Calu3 (cell line): Measurements from ENCODE around the gene EPHA5. TPM values are rescaled to one million over a fixed set of nuclear protein-coding genes. Genes with fewer than 3 reads are reported as not detected.

Experiments used
- BruUV-seq: library from RNA; stranded (reverse); fragments of 400-500 nt; replicated peaks from 2 replicates; lab custom pipeline; 2021; lab: Mats Ljungman, UMichigan
- CTCF ChIA-PET: fragments of 300-600 bp; sonication (Branson Sonifier 250); formaldehyde crosslinking; loops from one replicate; lab custom pipeline; 2022; ENCODE audit warnings: antibody characterized with exemption; lab: Charles Lee
- DNase-seq: peaks from one replicate; pipeline ENCODE4 v3.0.0; 2022
- H3K27ac Mint-ChIP-seq: one replicate; pipeline ENCODE4 v1.8.0; 2022; ENCODE audit warnings: mixed read lengths; ENCODE audit not compliant: unreplicated experiment
- H3K27me3 Mint-ChIP-seq: one replicate; pipeline ENCODE4 v1.8.0; 2022; ENCODE audit warnings: mixed read lengths; ENCODE audit not compliant: unreplicated experiment
- H3K36me3 Mint-ChIP-seq: one replicate; pipeline ENCODE4 v1.8.0; 2022; ENCODE audit warnings: mild to moderate bottlenecking, moderate library complexity, mixed read lengths; ENCODE audit not compliant: insufficient read depth, unreplicated experiment
- H3K4me1 Mint-ChIP-seq: one replicate; pipeline ENCODE4 v1.8.0; 2022; ENCODE audit warnings: mild to moderate bottlenecking, low read depth, mixed read lengths; ENCODE audit not compliant: unreplicated experiment
- H3K4me3 Mint-ChIP-seq: one replicate; pipeline ENCODE4 v1.8.0; 2022; ENCODE audit warnings: mild to moderate bottlenecking, low read depth, moderate library complexity, mixed read lengths; ENCODE audit not compliant: unreplicated experiment
- H3K9me3 Mint-ChIP-seq: one replicate; pipeline ENCODE4 v1.8.0; 2022; ENCODE audit warnings: low read depth, mixed read lengths; ENCODE audit not compliant: unreplicated experiment
- intact Hi-C: fragments of 100-400 bp; cut with micrococcal nuclease; formaldehyde crosslinking; loops from one replicate; pipeline ENCODE4 v1.10.0; 2022; ENCODE audit not compliant: unreplicated experiment
- total RNA-seq: library from RNA; stranded (reverse); gene quantifications from 2 replicates; pipeline ENCODE4 v1.2.3, GENCODE V29; 2022
- TF ChIP-seq, protein P1 (sequence below): fragments of 200-600 bp; IDR thresholded peaks from one replicate; pipeline ENCODE4 v1.8.0; 2022; ENCODE audit warnings: antibody characterized with exemption; ENCODE audit not compliant: unreplicated experiment

EPHA5 gene
- total RNA-seq, 1 experiment from 2014 or later, result not detected

DNA sequence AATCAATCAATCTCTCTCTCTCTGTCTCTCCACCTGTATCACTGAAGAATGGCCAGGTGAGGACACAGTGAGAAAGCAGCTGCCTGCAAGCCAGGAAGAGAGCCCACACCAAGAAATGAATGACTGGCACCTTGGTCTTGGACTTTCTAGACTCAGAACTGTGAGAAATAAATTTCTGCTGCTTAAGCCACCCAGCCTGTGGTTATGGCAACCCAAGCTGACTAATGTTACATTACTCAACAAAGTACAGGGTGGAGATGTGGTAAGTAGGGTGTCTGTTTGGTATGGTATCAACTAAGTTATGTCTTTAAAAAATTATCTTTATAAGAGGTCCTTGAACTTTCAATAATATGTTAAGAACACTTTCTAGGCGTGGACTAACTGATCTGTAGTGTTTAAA lies 159.3 kb downstream of the EPHA5 start:
- intact Hi-C loops, result no loop called here
- H3K27ac Mint-ChIP-seq, result no peak overlapping the region
- no TSS peak for BruUV-seq
- H3K9me3 Mint-ChIP-seq, result peaks cover 4% of the 10 kb centered on the region
- TF ChIP-seq, protein P1, sequence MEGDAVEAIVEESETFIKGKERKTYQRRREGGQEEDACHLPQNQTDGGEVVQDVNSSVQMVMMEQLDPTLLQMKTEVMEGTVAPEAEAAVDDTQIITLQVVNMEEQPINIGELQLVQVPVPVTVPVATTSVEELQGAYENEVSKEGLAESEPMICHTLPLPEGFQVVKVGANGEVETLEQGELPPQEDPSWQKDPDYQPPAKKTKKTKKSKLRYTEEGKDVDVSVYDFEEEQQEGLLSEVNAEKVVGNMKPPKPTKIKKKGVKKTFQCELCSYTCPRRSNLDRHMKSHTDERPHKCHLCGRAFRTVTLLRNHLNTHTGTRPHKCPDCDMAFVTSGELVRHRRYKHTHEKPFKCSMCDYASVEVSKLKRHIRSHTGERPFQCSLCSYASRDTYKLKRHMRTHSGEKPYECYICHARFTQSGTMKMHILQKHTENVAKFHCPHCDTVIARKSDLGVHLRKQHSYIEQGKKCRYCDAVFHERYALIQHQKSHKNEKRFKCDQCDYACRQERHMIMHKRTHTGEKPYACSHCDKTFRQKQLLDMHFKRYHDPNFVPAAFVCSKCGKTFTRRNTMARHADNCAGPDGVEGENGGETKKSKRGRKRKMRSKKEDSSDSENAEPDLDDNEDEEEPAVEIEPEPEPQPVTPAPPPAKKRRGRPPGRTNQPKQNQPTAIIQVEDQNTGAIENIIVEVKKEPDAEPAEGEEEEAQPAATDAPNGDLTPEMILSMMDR, result no peak
- CTCF ChIA-PET, result no interaction called here
- H3K4me3 Mint-ChIP-seq, result no peak overlapping the region
- no peaks in the 10 kb centered on the region for H3K4me1 Mint-ChIP-seq
- no peak for DNase-seq
- no peaks in the 10 kb centered on the region for H3K27me3 Mint-ChIP-seq
- no peaks in the 10 kb centered on the region for H3K36me3 Mint-ChIP-seq

DNA sequence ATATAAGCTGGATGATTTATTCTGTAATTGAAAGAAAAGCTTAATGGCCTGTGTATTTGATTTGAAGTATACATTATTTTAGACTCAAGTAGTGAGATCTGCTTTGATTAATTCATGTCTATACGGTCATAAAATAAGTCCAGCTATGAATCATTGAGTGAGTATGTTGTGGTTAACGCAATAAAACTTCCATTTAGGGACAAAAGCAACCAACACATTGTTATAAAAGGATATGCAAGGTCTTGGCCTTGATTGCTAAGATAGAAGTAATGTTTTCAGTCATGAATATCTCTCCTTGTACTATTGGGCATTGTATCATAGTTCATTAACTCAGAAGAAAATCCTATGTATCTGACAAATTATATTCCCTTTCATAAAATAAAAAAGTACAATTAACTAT lies 162.1 kb downstream of the EPHA5 start:
- CTCF ChIA-PET, result no interaction called here
- TF ChIP-seq, protein P1, result no peak
- Mint-ChIP-seq H3K36me3 (no peaks in the 10 kb centered on the region), H3K9me3 (no peaks in the 10 kb centered on the region), H3K27ac (no peak overlapping the region), H3K4me1 (no peaks in the 10 kb centered on the region), H3K27me3 (no peaks in the 10 kb centered on the region), H3K4me3 (no peak overlapping the region)
- intact Hi-C loops, result no loop called here
- no peak for DNase-seq
- no TSS peak for BruUV-seq

DNA sequence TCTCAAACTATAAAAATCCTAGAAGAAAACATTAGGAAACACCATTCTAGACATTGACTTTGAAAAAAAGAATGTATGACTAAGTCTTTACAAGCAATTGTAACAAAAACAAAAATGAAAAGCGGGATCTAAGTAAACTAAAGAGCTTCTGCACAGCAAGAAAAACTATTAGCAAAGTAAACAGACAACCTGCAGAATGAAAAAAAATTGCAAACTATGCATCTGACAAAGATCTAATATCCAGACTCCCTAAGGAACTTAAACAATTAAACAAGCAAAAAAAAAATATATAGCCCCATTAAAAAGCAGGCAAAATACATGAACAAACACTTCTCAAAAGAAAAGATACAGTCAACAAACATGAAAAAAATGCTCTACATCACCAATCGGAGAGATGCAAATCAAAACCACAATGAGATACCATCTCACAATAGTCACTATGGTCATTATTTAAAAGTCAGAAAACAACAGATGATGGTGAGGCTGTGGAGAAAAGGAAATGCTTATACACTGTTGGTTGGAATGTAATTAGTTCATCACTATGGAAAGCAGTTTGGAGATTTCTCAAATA lies 168.1 kb downstream of the EPHA5 start:
- H3K36me3 Mint-ChIP-seq, result no peaks in the 10 kb centered on the region
- H3K4me3 Mint-ChIP-seq, result no peak overlapping the region
- BruUV-seq, result no TSS peak
- CTCF ChIA-PET, result no interaction called here
- no peaks in the 10 kb centered on the region for H3K27me3 Mint-ChIP-seq
- TF ChIP-seq, protein P1, result no peak
- DNase-seq, result no peak
- peaks cover 2% of the 10 kb centered on the region for H3K9me3 Mint-ChIP-seq
- H3K27ac Mint-ChIP-seq, result no peak overlapping the region
- no peaks in the 10 kb centered on the region for H3K4me1 Mint-ChIP-seq
- intact Hi-C loops, result no loop called here

DNA sequence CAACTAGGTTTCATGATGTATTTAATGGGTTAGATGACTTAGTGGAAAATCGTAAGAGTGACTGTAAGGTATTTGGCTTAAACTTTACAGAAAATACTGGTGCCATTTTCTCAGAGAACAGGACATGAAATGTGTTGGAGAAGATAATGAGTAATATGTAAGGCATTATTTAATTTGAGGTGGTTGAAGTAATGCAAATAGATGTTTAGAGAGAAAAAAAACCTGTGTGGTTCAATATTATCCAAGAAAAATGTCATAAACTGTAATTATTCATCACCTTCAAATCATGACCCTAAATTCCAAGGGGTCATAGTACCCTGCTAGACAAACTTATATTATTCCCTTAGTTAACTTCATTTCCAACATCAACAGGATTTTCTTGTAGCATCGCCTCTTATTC lies 171.7 kb downstream of the EPHA5 start:
- DNase-seq, result no peak
- Mint-ChIP-seq H3K27me3 (no peaks in the 10 kb centered on the region), H3K4me3 (no peak overlapping the region), H3K4me1 (no peaks in the 10 kb centered on the region), H3K36me3 (no peaks in the 10 kb centered on the region), H3K9me3 (peaks cover 4% of the 10 kb centered on the region), H3K27ac (no peak overlapping the region)
- CTCF ChIA-PET, result no interaction called here
- TF ChIP-seq, protein P1, result no peak
- BruUV-seq, result no TSS peak
- intact Hi-C loops, result no loop called here
